ENCODE data around the gene FOXI3.

The FOXI3 gene

DNA sequence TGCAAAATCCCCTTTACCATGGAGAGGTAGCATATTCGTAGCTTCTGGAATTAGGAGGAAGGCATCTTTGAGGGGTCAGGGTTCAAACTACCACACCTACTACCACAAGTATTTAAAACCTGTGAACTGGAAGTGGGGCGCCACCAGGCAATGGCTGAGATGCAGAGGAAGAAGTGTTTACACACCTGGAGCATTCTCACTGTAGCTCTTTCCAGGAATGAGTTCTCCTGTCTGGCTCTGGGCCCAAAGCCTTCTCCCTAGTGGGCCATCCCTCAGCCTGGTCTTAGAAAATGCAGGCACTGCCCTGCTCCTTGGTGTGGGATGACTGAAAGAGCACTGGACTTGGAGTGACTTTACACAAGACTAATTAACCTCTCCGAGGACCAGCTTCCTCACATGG lies 30.7 kb upstream of the FOXI3 start:
- TF ChIP-seq CTCF (IDR thresholded peaks at IDR 0.05; ENCODE audit: insufficient read depth, low read length, poor library complexity, severe bottlenecking) = no peak
- no peak overlapping the region for H3K4me3 ChIP-seq (replicated peaks; ENCODE audit: low read depth, low read length)
- DNase-seq (ENCODE audit: extremely low read depth, insufficient read length) = no peak
- H3K27me3 ChIP-seq (replicated peaks; ENCODE audit: control insufficient read depth, insufficient read depth, low read length) = no peaks in the 10 kb centered on the region
- H3K36me3 ChIP-seq (ENCODE audit: control insufficient read depth, insufficient read depth, low read length) = no peaks in the 10 kb centered on the region

DNA sequence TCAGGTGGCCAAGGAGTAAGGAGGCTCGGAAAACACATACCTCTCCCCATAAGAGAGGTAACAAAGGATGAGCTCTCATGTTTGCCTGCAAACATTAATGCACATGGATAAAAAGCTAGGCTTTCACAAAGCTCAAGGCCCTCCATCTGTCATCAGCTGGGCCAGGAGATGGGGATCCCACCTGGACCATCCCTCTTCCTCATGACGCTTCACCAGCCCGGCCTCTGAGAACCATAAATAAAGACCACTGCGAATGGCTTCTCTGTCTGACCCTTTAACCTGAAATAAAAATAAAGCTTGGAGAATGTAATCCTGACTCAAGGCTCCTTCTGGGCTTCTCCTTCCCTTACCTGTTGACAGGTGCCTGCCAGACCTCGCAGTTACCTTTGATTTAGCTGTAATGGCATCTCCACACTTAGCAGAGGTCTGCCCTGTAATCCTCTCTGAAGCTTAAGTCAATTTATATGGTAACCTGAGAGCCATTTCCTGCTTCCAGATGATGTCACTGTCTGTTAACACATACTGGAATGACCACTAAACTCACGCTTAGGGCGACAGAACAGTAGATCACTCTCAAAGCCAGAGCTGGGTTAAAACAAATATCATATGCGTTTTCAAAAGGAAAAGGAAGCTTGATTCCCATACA lies 29.3 kb upstream of the FOXI3 start:
- H3K36me3 ChIP-seq (ENCODE audit: control insufficient read depth, insufficient read depth, low read length) = no peaks in the 10 kb centered on the region
- H3K27me3 ChIP-seq (replicated peaks; ENCODE audit: control insufficient read depth, insufficient read depth, low read length) = no peaks in the 10 kb centered on the region
- H3K4me3 ChIP-seq (replicated peaks; ENCODE audit: low read depth, low read length) = no peak overlapping the region
- DNase-seq (ENCODE audit: extremely low read depth, insufficient read length) = no peak
- TF ChIP-seq CTCF (IDR thresholded peaks at IDR 0.05; ENCODE audit: insufficient read depth, low read length, poor library complexity, severe bottlenecking) = no peak

DNA sequence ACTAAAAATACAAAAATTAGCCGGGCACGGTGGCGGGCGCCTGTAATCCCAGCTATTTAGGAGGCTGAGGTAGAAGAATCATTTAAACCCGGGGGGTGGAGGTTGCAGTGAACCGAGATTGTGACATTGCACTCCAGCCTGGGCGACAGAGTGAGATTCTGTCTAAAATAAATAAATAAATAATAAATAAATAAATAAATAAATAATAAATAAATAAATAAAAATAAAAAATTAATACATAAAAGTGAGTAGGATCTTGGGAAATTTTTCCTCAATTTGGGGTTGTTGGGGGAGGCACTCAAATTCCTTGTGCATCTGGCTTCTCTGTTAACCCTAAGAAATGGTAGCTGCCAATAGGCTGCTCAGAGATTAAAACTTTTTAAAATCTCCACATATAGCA lies 20.3 kb upstream of the FOXI3 start:
- H3K27me3 ChIP-seq (replicated peaks; ENCODE audit: control insufficient read depth, insufficient read depth, low read length) = no peaks in the 10 kb centered on the region
- H3K4me3 ChIP-seq (replicated peaks; ENCODE audit: low read depth, low read length) = no peak overlapping the region
- H3K36me3 ChIP-seq (ENCODE audit: control insufficient read depth, insufficient read depth, low read length) = no peaks in the 10 kb centered on the region
- TF ChIP-seq CTCF (IDR thresholded peaks at IDR 0.05; ENCODE audit: insufficient read depth, low read length, poor library complexity, severe bottlenecking) = no peak
- DNase-seq (ENCODE audit: extremely low read depth, insufficient read length) = no peak

DNA sequence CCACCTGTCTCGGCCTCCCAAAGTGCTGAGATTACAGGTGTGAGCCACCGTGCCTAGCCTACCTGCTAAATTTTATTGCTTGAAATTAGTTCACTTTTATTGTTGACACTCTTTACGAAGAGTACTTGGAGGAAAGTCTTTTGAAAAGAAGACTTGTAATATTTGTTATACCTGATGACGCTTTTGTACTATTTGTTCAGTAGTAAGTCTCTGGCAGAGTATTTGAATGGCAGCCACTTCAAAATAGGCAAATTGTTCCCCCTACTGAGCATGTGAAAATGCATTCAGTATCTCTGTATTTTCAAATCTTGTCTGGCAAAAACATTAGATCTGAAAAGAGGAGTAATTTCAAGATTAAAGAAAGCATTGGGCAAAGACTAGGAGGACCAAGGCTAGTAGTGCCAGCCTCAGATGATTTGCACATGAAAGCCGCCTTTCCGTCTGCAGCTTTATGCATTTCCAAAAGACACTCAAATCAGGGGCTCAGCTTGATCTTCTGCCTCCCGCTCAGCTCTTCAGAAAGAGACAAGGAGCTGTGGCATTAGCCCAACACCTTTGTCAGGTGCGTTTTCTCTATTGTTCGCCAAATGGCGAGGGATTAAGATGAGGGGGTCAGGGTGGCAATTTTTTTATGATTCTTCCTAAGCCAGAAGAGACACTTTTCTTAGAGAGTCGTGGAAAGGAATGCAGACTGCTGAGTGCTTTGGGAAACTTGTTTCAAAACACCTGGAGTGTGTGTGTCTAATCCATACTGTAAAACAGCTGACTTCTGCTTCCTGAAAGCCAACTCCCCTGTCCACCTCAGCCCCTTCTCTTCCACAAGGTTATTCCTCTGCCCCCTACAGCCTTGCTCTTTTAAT lies 18.8 kb upstream of the FOXI3 start:
- no peak for DNase-seq (ENCODE audit: extremely low read depth, insufficient read length)
- TF ChIP-seq CTCF (IDR thresholded peaks at IDR 0.05; ENCODE audit: insufficient read depth, low read length, poor library complexity, severe bottlenecking) = no peak
- no peak overlapping the region for H3K4me3 ChIP-seq (replicated peaks; ENCODE audit: low read depth, low read length)

DNA sequence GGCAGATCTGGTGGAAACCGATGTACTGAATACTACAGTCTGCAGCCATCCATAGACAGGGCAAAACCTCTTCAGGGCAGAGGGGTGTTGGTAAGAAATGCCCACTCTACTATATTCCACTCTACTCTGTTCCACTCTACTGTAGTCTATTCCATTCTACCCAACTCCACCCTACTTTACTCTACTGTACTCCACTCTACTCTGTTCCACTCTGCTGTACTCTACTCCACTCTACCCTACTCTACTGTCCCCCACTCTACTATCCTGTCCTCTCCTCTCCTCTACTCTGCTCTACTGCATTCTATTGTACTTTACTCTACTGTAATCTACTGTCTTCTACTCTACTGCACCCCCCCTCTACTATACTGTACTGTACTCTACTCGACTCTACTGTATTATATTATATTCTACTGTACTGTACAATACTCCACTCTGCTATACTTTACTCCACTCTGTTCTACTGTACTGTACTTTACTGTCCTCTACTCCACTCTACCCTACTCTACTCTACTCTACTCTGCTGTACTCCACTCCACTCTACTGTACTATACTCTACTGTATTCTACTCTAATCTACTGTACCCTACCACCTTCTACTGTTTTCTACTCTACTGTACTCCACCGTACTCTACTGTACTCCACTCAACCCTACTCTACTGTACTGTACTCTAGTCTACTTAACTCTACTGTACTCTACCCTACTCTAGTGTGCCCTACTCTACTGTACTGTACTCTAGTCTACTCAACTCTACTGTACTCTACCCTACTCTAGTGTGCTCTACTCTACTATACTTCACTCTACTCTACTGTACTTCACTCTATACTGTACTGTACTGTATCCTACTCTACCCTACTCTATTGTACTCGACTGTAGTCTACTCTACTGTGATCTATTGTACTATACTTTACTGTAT lies 17.0 kb upstream of the FOXI3 start:
- TF ChIP-seq CTCF (IDR thresholded peaks at IDR 0.05; ENCODE audit: insufficient read depth, low read length, poor library complexity, severe bottlenecking) = no peak
- H3K27me3 ChIP-seq (replicated peaks; ENCODE audit: control insufficient read depth, insufficient read depth, low read length) = no peaks in the 10 kb centered on the region
- no peak overlapping the region for H3K4me3 ChIP-seq (replicated peaks; ENCODE audit: low read depth, low read length)
- no peaks in the 10 kb centered on the region for H3K36me3 ChIP-seq (ENCODE audit: control insufficient read depth, insufficient read depth, low read length)
- no peak for DNase-seq (ENCODE audit: extremely low read depth, insufficient read length)

More for the DNA sequence above, 18.8 kb upstream of the FOXI3 start:
- Histone ChIP-seq H3K27me3 (replicated peaks; ENCODE audit: control insufficient read depth, insufficient read depth, low read length) (no peaks in the 10 kb centered on the region), H3K36me3 (ENCODE audit: control insufficient read depth, insufficient read depth, low read length) (no peaks in the 10 kb centered on the region)

Measured in GM06990 (cell line).